ENCODE measurements around the gene RPL11. TPM values are rescaled to one million over a fixed set of nuclear protein-coding genes. Genes with fewer than 3 reads are reported as not detected.
A peak's percentile ranks its signal among the peaks of the same experiment; 100 is the strongest.

The RPL11 gene
- total and polyA plus RNA-seq, 2 of the 8 experiments (the other 6 are each of a cell fraction or from before 2014, with no cell fraction given) = 1,192 to 1,426 TPM

GRCh38 chr1:23719162-23719820 lies 27.7 kb downstream of the RPL11 start:
- 91% methylated on average over 3 of the region's 3 CpGs; no CpG with 5 or more reads in 1 of the 2 experiments for WGBS, 2 experiments (ENCODE audit: extremely low coverage in 1 of 2, insufficient coverage in 1 of 2, insufficient read length in 1 of 2, insufficient replicate concordance in 2 of 2, low coverage in 1 of 2, low lambda C conversion rate in 2 of 2, missing lambda C conversion rate in 1 of 2)
- no peak overlapping the region for H3K9ac ChIP-seq (replicated peaks in 1 of 4; ENCODE audit: extremely low read depth in 1 of 4, low read depth in 3 of 4, low read length in 3 of 4)
- peaks cover 3 to 13% of the 10 kb centered on the region in 2 experiments for H4K20me1 ChIP-seq (replicated peaks in 1 of 2; ENCODE audit: control insufficient read depth in 1 of 2, insufficient read depth in 2 of 2, low read length in 2 of 2)
- no peak overlapping the region for H4K5ac ChIP-seq (ENCODE audit: insufficient read length, low read depth, low read length)
- H3K23ac ChIP-seq (ENCODE audit: insufficient read length) = no peak overlapping the region
- H3K27me3 ChIP-seq (replicated peaks in 1 of 4; ENCODE audit: control insufficient read depth in 3 of 4, extremely low read depth in 1 of 4, insufficient read depth in 3 of 4, low read length in 3 of 4) = no peaks in the 10 kb centered on the region
- H3K79me1 ChIP-seq (ENCODE audit: low read depth, low read length) = peaks cover 12% of the 10 kb centered on the region
- H3K4me3 ChIP-seq (ENCODE audit: extremely low read depth in 1 of 4, insufficient read depth in 2 of 4, low read depth in 3 of 4, low read length in 4 of 4) = no peak overlapping the region
- no peak overlapping the region for H3K14ac ChIP-seq (ENCODE audit: insufficient read length)
- DNase-seq (ENCODE audit: low read depth in 1 of 2, low spot score in 2 of 2) = no peak
- H2BK20ac ChIP-seq (ENCODE audit: low read length) = no peak overlapping the region
- POLR2A ChIA-PET (ENCODE audit: partially characterized antibody) = interaction anchor here (4.3 kb wide), 2 partner anchors 19 to 25 kb away, joined by 36 to 90 read pairs; partner anchors contain the start of gene RPL11
- H2AK5ac ChIP-seq (ENCODE audit: low read depth, low read length) = peak overlapping the region; percentile 5; the same call in 1 of the 2 replicates
- CTCF ChIA-PET (ENCODE audit: partially characterized antibody) = interaction anchor here (0.8 to 2.6 kb wide), 9 partner anchors 9 to 52 kb away, joined by 3 to 17 read pairs (median 5); no protein-coding TSS in a partner anchor
- H2BK15ac ChIP-seq (ENCODE audit: low read length) = no peak overlapping the region
- 0 out of 2 replicates have a peak overlapping the region, but pooled peaks have one; percentile 31 for H4K8ac ChIP-seq (ENCODE audit: extremely low read depth, insufficient read depth, low read length)
- H3K4me2 ChIP-seq (ENCODE audit: insufficient read depth in 1 of 2, low read depth in 2 of 2, low read length in 2 of 2) = no peak overlapping the region
- H3K27ac ChIP-seq (ENCODE audit: low read depth, low read length) = no peak overlapping the region
- no peak overlapping the region for H2BK5ac ChIP-seq (ENCODE audit: low read depth, low read length)
- H3K23me2 ChIP-seq (ENCODE audit: low read depth, low read length) = no peaks in the 10 kb centered on the region
- peaks cover 0 to 16% of the 10 kb centered on the region in 2 experiments; a peak in 1 of 4 replicates for H3K79me2 ChIP-seq (ENCODE audit: control insufficient read depth in 1 of 2, insufficient read depth in 2 of 2, low read length in 2 of 2)
- no peak overlapping the region for H2BK12ac ChIP-seq (ENCODE audit: low read depth, low read length)
- no peak overlapping the region for H3K4ac ChIP-seq (replicated peaks; ENCODE audit: insufficient read length, low read depth, low read length)
- no peak overlapping the region for H3K56ac ChIP-seq (replicated peaks; ENCODE audit: insufficient read length, low read depth, low read length)
- H3K36me3 ChIP-seq (ENCODE audit: control insufficient read depth in 2 of 4, insufficient read depth in 4 of 4, low read length in 3 of 4) = no peaks in the 10 kb centered on the region
- H3K9me3 ChIP-seq (ENCODE audit: insufficient read depth in 2 of 2, low read depth in 1 of 2, low read length in 1 of 2) = no peaks in the 10 kb centered on the region
- TF ChIP-seq PHF8 (conservative IDR thresholded peaks at IDR 0.05; ENCODE audit: low read depth, low read length) (no peak), MAFK (IDR thresholded peaks at IDR 0.05; ENCODE audit: low read depth, low read length) (no peak), SP2 (IDR thresholded peaks at IDR 0.05; ENCODE audit: low read length) (no peak), BCL11A (IDR thresholded peaks at IDR 0.05; ENCODE audit: low read depth in 2 of 2, low read length in 2 of 2) (no peak), SIRT6 (IDR thresholded peaks at IDR 0.05; ENCODE audit: low read length) (no peak), SRF (IDR thresholded peaks at IDR 0.05; ENCODE audit: low read depth, low read length) (no peak), SP1 (IDR thresholded peaks at IDR 0.05; ENCODE audit: low read depth, low read length) (no peak), ATF3 (IDR thresholded peaks at IDR 0.05; ENCODE audit: insufficient read depth, low read depth, low read length) (no peak), YY1 (IDR thresholded peaks at IDR 0.05; ENCODE audit: low read depth, low read length) (no peak), CEBPB (IDR thresholded peaks at IDR 0.05; ENCODE audit: low read depth, low read length) (no peak), POU5F1 (IDR thresholded peaks at IDR 0.05; ENCODE audit: low read depth, low read length) (no peak), RAD21 (IDR thresholded peaks at IDR 0.05 in 1 of 2, conservative IDR thresholded peaks at IDR 0.05 in 1 of 2; ENCODE audit: low read depth in 2 of 2, low read length in 2 of 2) (no peak)
- H2BK120ac ChIP-seq (replicated peaks; ENCODE audit: low read depth, low read length) = no peak overlapping the region
- no peak overlapping the region for H3K18ac ChIP-seq (ENCODE audit: extremely low read depth, low read length)
- FAIRE-seq = no peak
- H4K91ac ChIP-seq (replicated peaks; ENCODE audit: insufficient read length, low read length) = no peak overlapping the region
- H2AFZ ChIP-seq (ENCODE audit: low read length) = no peak overlapping the region
- no peaks in the 10 kb centered on the region for H3K4me1 ChIP-seq (replicated peaks in 1 of 4; ENCODE audit: control insufficient read depth in 3 of 4, insufficient read depth in 4 of 4, low read length in 3 of 4)

Measured in H1 (cell line).